Measurements from ENCODE around the gene SUSD1.

GRCh38 chr9:112224401-112225289 lies 49.5 kb upstream of the SUSD1 start:
- TF ChIP-seq PATZ1 (CRISPR knock-in tag; IDR thresholded peaks at IDR 0.05; ENCODE audit: borderline replicate concordance) (no peak), TSHZ2 (CRISPR knock-in tag; IDR thresholded peaks at IDR 0.05) (no peak), GLIS3 (CRISPR knock-in tag; IDR thresholded peaks at IDR 0.05) (no peak), PPARA (CRISPR knock-in tag; IDR thresholded peaks at IDR 0.05; ENCODE audit: borderline replicate concordance) (no peak), CSRNP3 (CRISPR knock-in tag; IDR thresholded peaks at IDR 0.05) (no peak), ISL1 (CRISPR knock-in tag; IDR thresholded peaks at IDR 0.05) (no peak), ARNTL (CRISPR knock-in tag; IDR thresholded peaks at IDR 0.05; ENCODE audit: borderline replicate concordance, low read depth) (no peak), ZNF70 (CRISPR knock-in tag; IDR thresholded peaks at IDR 0.05) (no peak), ZFP3 (CRISPR knock-in tag; IDR thresholded peaks at IDR 0.05) (no peak), ZNF8 (CRISPR knock-in tag; IDR thresholded peaks at IDR 0.05) (no peak), ESRRG (CRISPR knock-in tag; IDR thresholded peaks at IDR 0.05) (no peak)
